Psoas muscle (tissue), 8 donors: Measurements from ENCODE around the gene XIAP. TPM values are rescaled to one million over a fixed set of nuclear protein-coding genes. Genes with fewer than 3 reads are reported as not detected.

Experiments used
- ATAC-seq, 4 donors: fragments of 200-7000 bp; cut with Tn5 transposase; one replicate each; pipeline ENCODE4 v1.9.1; 2020; ENCODE audit warnings: moderate library complexity in 3 of 4, mild to moderate bottlenecking in 2 of 4
- DNase-seq, 2 donors: peaks; one replicate each; pipeline ENCODE4 v3.0.0-alpha.2; 2020
- H3K27ac ChIP-seq: fragments of 200-600 bp; one replicate; pipeline ENCODE4 v1.8.0; 2022
- H3K27me3 ChIP-seq, 3 donors: fragments of 200-600 bp in 1 of 3; one replicate each; pipeline versions ENCODE4 v1.6.1 to v1.8.0; 2013 to 2022; ENCODE audit warnings: low read length in 2 of 3, mild to moderate bottlenecking in 2 of 3, moderate library complexity in 1 of 3; ENCODE audit not compliant: insufficient read depth in 3 of 3
- H3K36me3 ChIP-seq, 2 donors: fragments of 200-600 bp in 1 of 2; one replicate each; pipeline versions ENCODE4 v1.6.1 to v1.8.0; 2013 to 2022; ENCODE audit warnings: low read depth in 1 of 2, mild to moderate bottlenecking in 1 of 2, moderate library complexity in 1 of 2; ENCODE audit not compliant: insufficient read depth in 1 of 2
- H3K4me1 ChIP-seq: fragments of 200-600 bp; one replicate; pipeline ENCODE4 v1.8.0; 2022
- H3K4me3 ChIP-seq: fragments of 200-600 bp; one replicate; pipeline ENCODE4 v1.8.0; 2022; ENCODE audit warnings: mild to moderate bottlenecking
- H3K9me3 ChIP-seq: fragments of 200-600 bp; one replicate; pipeline ENCODE4 v1.8.0; 2022
- WGBS, 3 donors: extraction: QIAGEN DNeasy Blood & Tissue Kit; methylation state at CpG; one replicate each; pipeline versions ENCODE4 v1.1.6 to v1.1.7; 2013; 5-methylcytosine and 5-hydroxymethylcytosine counted together
- intact Hi-C, 2 donors: fragments of 100-400 bp; cut with DNase I; formaldehyde crosslinking; loops; one replicate each; pipeline versions ENCODE4 v1.11.0 to v1.14.2; 2022
- polyA plus RNA-seq, 3 donors: library from polyadenylated mRNA; stranded (reverse); fragments of 200-250 nt; gene quantifications; one replicate each; pipeline ENCODE4 v1.2.3, GENCODE V29; 2013
- total RNA-seq, 4 donors: library from RNA; stranded (reverse); fragmentation: NEBNext Ultra II Directional in 2 of 4; extraction: Animal tissue kit (Norgen Biotek cat#: 25700) in 2 of 4; gene quantifications; one replicate each; pipeline versions ENCODE4 v1.2.1 to v1.2.4, GENCODE V29; 2021 to 2023
- TF ChIP-seq, protein P1 (sequence below): fragments of 200-600 bp; IDR thresholded peaks from one replicate; pipeline ENCODE4 v1.8.0; 2022; ENCODE audit warnings: antibody characterized with exemption
- donor health status: healthy with polysubstance abuse.
- donor health status: DM: no; HTN: no; CAD: no; lungs with moderate emphysema.
- donor health status: Bipolar disorder and iron deficiency.
- donor health status: healthy.
- donor health status: DM: yes; HTN: yes; CAD: no.
- donor health status: DM: no; HTN: no; CAD: no.
- donor health status: DM: no; HTN: no; CAD: no.
- donor health status: DM: yes; HTN: yes; CAD: no.

XIAP gene
- total and polyA plus RNA-seq, 7 donors = 7.5 to 40.1 (median 34.8) TPM

GRCh38 chrX:123871309-123871708 is 11.5 kb downstream of the XIAP start:
- no peak overlapping the region for H3K4me3 ChIP-seq
- H3K36me3 ChIP-seq = no peaks in the 10 kb centered on the region
- ATAC-seq (no peak), DNase-seq (no peak)
- no peak overlapping the region for H3K27ac ChIP-seq
- peaks cover 3% of the 10 kb centered on the region for H3K4me1 ChIP-seq
- no peaks in the 10 kb centered on the region for H3K27me3 ChIP-seq
- intact Hi-C loops = no loop called here
- H3K9me3 ChIP-seq = no peaks in the 10 kb centered on the region
- TF ChIP-seq, protein P1, sequence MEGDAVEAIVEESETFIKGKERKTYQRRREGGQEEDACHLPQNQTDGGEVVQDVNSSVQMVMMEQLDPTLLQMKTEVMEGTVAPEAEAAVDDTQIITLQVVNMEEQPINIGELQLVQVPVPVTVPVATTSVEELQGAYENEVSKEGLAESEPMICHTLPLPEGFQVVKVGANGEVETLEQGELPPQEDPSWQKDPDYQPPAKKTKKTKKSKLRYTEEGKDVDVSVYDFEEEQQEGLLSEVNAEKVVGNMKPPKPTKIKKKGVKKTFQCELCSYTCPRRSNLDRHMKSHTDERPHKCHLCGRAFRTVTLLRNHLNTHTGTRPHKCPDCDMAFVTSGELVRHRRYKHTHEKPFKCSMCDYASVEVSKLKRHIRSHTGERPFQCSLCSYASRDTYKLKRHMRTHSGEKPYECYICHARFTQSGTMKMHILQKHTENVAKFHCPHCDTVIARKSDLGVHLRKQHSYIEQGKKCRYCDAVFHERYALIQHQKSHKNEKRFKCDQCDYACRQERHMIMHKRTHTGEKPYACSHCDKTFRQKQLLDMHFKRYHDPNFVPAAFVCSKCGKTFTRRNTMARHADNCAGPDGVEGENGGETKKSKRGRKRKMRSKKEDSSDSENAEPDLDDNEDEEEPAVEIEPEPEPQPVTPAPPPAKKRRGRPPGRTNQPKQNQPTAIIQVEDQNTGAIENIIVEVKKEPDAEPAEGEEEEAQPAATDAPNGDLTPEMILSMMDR = no peak
- WGBS, 3 donors = 77 to 82% (median 80%) methylated on average over 2 of the region's 2 CpGs

DNA sequence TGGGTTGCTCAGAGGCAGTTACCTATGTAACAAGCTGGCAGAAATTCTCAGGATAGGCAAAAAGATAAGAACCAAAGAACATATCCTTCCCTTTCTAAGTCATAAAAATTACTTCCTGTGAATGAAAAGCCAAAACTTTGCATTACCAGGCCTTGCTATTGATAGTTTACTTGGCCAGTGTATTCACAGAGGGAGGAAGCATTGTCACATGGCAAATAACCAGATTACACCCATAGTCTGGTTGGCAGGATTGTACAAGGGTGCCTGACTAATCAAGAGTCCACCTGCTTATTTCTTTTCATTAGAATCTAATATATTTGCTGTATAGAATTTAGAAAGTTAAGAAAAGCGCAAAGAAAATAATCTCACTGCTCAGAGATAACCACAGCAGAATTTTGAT is 14.1 kb downstream of the XIAP start:
- Histone ChIP-seq H3K27ac (no peak overlapping the region), H3K27me3 (no peaks in the 10 kb centered on the region), H3K4me1 (peaks cover 15% of the 10 kb centered on the region), H3K36me3 (no peaks in the 10 kb centered on the region), H3K9me3 (no peaks in the 10 kb centered on the region), H3K4me3 (no peak overlapping the region)
- no peak for DNase-seq
- intact Hi-C loops = no loop called here
- ATAC-seq = no peak
- TF ChIP-seq, protein P1 = no peak
- 95 to 100% (median 98%) methylated on average over 1 of the region's 1 CpG for WGBS, 3 donors

DNA sequence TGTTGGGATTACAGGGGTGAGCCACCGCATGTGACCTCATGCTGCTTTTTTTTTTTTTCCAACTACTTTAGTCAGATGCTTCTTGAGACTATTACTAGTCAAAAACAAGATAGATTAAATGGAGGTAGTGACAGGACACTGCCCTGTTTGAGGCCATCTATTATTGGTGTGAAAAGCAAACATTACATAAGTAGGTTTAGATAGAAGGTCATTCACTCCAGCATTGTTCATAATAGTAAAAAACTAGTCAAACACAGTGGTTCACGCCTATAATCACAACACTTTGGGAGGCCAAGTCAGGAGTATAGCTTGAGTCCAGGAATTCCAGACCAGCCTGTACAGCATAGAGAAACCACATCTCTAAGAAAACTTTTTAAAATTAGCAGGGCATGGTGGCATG is 16.3 kb downstream of the XIAP start:
- H3K27me3 ChIP-seq = no peaks in the 10 kb centered on the region
- TF ChIP-seq, protein P1 = no peak
- ATAC-seq = no peak
- peaks cover 13% of the 10 kb centered on the region for H3K4me1 ChIP-seq
- H3K4me3 ChIP-seq = no peak overlapping the region
- WGBS, 3 donors = 81 to 100% (median 94%) methylated on average over 2 of the region's 2 CpGs
- H3K9me3 ChIP-seq = no peaks in the 10 kb centered on the region
- no peak overlapping the region for H3K27ac ChIP-seq
- DNase-seq = no peak
- no peaks in the 10 kb centered on the region for H3K36me3 ChIP-seq
- intact Hi-C loops = no loop called here

DNA sequence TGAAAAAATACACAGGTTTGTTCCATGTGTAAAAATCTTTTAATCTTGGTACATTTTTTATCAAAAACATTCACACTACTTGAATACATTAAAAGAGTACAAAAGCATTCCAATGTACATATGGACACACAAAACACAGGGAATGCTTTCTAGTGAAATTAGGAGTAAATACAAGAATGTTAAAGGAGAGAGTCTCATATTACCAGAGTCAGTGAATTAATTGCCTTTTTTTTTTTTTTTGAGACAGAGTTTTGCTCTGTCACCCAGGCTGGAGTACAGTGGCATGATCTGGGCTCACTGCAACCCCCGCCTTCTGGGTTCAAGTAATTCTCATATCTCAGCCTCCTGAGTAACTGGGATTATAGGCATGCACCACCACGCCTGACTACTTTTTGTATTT is 17.0 kb downstream of the XIAP start:
- intact Hi-C loops = no loop called here
- ATAC-seq = no peak
- TF ChIP-seq, protein P1 = no peak
- no peak for DNase-seq
- Histone ChIP-seq H3K27ac (no peak overlapping the region), H3K9me3 (no peaks in the 10 kb centered on the region), H3K27me3 (no peaks in the 10 kb centered on the region), H3K36me3 (no peaks in the 10 kb centered on the region), H3K4me1 (peaks cover 13% of the 10 kb centered on the region), H3K4me3 (no peak overlapping the region)
- WGBS, 3 donors = 87 to 96% (median 93%) methylated on average over 2 of the region's 2 CpGs

- ATAC-seq (peak in 2 of 4 donors; percentile 59), DNase-seq (no peak)
- TF ChIP-seq, protein P1 = no peak
- WGBS, 3 donors = 34 to 51% (median 50%) methylated on average over 2 of the region's 2 CpGs
- H3K4me3 ChIP-seq = no peak overlapping the region
- H3K27ac ChIP-seq = peak overlapping the region; percentile 71
- no peaks in the 10 kb centered on the region for H3K27me3 ChIP-seq
- no peaks in the 10 kb centered on the region for H3K36me3 ChIP-seq
- H3K9me3 ChIP-seq = no peaks in the 10 kb centered on the region
- H3K4me1 ChIP-seq = peaks cover 16% of the 10 kb centered on the region
- intact Hi-C loops = no loop called here
Observed at GRCh38 chrX:123878252-123878721, 18.4 kb downstream of the XIAP start.
